ENCODE data around the gene NFS1. TPM values are rescaled to one million over a fixed set of nuclear protein-coding genes. Genes with fewer than 3 reads are reported as not detected.

NFS1 gene
- total RNA-seq, 4 donors from 2014 or later: 9.1 to 35.4 (median 20.4) TPM

DNA sequence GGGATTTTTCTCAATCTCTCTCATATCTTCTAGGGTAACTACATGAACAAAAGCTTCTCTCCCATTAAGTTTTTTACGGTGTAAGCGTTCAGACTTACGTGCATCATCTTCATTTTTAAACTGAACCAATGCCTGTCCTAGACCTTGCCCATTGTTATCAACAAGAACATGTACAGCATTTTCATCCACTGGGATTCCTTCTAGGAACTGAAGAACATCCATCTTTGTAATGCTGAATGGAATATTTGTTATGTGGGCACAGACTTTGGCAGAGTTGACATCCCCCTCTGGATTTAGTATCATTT is 45.8 kb downstream of the NFS1 start:
- peaks cover 0 to 9% of the 10 kb centered on the region in 2 donors for H3K4me1 ChIP-seq
- TF ChIP-seq, protein P1, sequence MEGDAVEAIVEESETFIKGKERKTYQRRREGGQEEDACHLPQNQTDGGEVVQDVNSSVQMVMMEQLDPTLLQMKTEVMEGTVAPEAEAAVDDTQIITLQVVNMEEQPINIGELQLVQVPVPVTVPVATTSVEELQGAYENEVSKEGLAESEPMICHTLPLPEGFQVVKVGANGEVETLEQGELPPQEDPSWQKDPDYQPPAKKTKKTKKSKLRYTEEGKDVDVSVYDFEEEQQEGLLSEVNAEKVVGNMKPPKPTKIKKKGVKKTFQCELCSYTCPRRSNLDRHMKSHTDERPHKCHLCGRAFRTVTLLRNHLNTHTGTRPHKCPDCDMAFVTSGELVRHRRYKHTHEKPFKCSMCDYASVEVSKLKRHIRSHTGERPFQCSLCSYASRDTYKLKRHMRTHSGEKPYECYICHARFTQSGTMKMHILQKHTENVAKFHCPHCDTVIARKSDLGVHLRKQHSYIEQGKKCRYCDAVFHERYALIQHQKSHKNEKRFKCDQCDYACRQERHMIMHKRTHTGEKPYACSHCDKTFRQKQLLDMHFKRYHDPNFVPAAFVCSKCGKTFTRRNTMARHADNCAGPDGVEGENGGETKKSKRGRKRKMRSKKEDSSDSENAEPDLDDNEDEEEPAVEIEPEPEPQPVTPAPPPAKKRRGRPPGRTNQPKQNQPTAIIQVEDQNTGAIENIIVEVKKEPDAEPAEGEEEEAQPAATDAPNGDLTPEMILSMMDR (IDR thresholded peaks at IDR 0.05): no peak
- TF ChIP-seq POLR2A (IDR thresholded peaks at IDR 0.05): no peak

DNA sequence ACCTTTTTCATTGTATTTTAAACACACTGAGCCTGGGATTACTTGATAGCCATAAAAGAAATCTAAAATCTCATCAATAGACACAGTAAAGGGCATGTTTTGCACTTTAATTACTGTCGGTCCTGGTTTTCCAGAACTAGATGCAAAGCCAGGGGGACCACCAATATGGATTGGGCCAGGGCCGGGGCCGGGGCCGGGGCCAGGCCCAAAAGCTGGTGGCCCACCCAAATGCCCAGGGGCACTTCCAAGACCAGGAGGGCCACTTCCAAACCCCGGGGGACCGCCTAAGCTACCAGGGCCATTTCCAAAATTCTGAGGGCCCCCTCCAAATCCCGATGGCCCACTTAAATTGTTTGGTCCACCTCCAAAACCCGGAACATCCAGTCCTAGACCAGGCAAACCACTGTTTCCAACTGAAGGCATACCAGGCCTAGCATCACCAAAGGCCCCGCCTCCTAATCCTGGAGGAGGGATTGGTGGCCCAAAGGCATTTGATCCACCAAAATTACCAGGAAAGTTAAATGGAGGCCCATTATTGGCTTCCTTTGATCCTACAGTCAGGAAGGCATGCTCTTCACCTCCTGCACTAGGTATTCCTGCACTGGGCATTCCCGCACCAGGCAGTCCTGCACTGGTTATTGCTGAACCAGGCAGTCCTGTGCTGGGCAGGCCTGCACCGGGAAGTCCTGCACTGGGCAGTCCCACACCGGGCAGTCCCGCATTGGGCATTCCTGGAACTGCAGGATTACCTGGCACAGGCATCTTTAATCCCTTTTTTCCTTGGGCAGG is 46.3 kb downstream of the NFS1 start:
- intact Hi-C loops (cut with DNase I; ENCODE audit: low total_unique reads): no loop called here
- no peak overlapping the region for H3K4me3 ChIP-seq
- H3K27me3 ChIP-seq: no peaks in the 10 kb centered on the region
- H3K4me1 ChIP-seq: peaks cover 0 to 9% of the 10 kb centered on the region in 2 donors
- H3K9me3 ChIP-seq: no peaks in the 10 kb centered on the region
- no peaks in the 10 kb centered on the region for H3K36me3 ChIP-seq
- no peak overlapping the region for H3K27ac ChIP-seq
- no peak for DNase-seq
- TF ChIP-seq POLR2A (IDR thresholded peaks at IDR 0.05): no peak

More for the DNA sequence above, 45.8 kb downstream of the NFS1 start:
- no peaks in the 10 kb centered on the region for H3K27me3 ChIP-seq
- DNase-seq: no peak
- intact Hi-C loops (cut with DNase I; ENCODE audit: low total_unique reads): no loop called here
- H3K9me3 ChIP-seq: no peaks in the 10 kb centered on the region
- H3K27ac ChIP-seq: no peak overlapping the region
- H3K4me3 ChIP-seq: no peak overlapping the region
- H3K36me3 ChIP-seq: no peaks in the 10 kb centered on the region

DNA sequence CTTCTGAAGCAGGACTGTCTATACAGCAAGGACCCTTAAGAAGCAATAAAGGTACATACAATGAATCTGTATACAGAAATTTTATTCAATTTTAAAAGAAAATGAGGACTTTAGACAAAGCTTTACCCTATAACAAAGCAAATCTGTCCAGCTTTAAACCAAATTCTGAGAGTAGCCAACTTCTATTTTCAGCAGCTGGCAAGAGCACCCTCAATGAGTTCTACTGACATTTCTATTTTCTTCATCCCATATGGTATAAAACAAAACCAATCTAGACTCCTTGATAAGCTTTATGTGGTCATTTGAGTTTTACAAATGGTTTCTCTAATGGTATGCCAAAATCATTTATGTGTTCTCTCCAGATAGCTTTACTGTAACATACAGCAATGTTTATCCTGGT is 47.2 kb downstream of the NFS1 start:
- no peak for DNase-seq
- no peak for TF ChIP-seq POLR2A (IDR thresholded peaks at IDR 0.05)
- TF ChIP-seq, protein P1 (IDR thresholded peaks at IDR 0.05): no peak
- intact Hi-C loops (cut with DNase I; ENCODE audit: low total_unique reads): no loop called here
- H3K4me1 ChIP-seq: peaks cover 0 to 9% of the 10 kb centered on the region in 2 donors
- no peaks in the 10 kb centered on the region for H3K27me3 ChIP-seq
- H3K9me3 ChIP-seq: no peaks in the 10 kb centered on the region
- no peak overlapping the region for H3K4me3 ChIP-seq
- H3K27ac ChIP-seq: no peak overlapping the region
- H3K36me3 ChIP-seq: no peaks in the 10 kb centered on the region

DNA sequence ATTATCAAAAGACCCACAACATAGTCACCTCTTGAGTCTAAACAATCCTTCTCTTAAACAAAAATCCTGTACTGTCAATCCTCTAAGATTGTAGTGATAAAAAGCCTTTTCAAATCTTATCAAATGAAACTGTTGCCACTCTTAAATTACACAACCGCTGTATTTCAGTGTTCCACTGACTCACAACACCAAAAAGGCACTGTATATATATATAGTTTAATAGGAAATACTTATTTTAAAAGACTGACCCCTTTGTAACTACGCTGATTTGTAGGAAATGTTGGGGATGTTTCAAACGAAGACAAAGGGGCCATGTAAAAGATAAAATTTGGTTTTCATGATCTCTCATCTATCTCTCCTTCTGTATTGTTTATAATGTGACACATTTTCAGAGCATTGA is 48.5 kb downstream of the NFS1 start:
- no peaks in the 10 kb centered on the region for H3K36me3 ChIP-seq
- H3K9me3 ChIP-seq: no peaks in the 10 kb centered on the region
- no peak overlapping the region for H3K27ac ChIP-seq
- H3K27me3 ChIP-seq: no peaks in the 10 kb centered on the region
- intact Hi-C loops (cut with DNase I; ENCODE audit: low total_unique reads): no loop called here
- DNase-seq: no peak
- peaks cover 0 to 9% of the 10 kb centered on the region in 2 donors for H3K4me1 ChIP-seq
- TF ChIP-seq POLR2A (IDR thresholded peaks at IDR 0.05): no peak
- H3K4me3 ChIP-seq: no peak overlapping the region

DNA sequence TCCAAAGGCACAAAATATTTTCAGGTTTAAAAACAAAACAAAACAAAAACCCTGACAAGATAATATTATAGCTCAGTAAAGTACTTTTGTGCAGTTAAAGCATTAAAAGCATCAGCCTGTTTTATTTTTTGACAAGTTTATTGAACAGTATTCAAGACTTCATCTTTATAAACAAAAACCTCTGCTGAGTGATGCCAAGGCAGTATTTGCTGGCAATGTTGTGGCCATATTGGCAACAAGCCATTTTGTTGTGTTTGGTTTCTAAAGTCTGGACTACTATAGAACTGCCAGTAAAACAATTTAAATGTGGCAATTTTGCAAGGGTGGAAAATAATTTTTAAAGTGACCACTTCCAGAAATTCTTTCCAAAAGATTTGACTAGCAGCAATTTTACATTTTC is 50.3 kb downstream of the NFS1 start:
- no peak for DNase-seq
- H3K27me3 ChIP-seq: no peaks in the 10 kb centered on the region
- H3K36me3 ChIP-seq: no peaks in the 10 kb centered on the region
- intact Hi-C loops (cut with DNase I; ENCODE audit: low total_unique reads): no loop called here
- no peaks in the 10 kb centered on the region for H3K9me3 ChIP-seq
- H3K4me3 ChIP-seq: no peak overlapping the region
- peaks cover 0 to 9% of the 10 kb centered on the region in 2 donors for H3K4me1 ChIP-seq
- no peak for TF ChIP-seq POLR2A (IDR thresholded peaks at IDR 0.05)
- TF ChIP-seq, protein P1 (IDR thresholded peaks at IDR 0.05): no peak
- no peak overlapping the region for H3K27ac ChIP-seq

DNA sequence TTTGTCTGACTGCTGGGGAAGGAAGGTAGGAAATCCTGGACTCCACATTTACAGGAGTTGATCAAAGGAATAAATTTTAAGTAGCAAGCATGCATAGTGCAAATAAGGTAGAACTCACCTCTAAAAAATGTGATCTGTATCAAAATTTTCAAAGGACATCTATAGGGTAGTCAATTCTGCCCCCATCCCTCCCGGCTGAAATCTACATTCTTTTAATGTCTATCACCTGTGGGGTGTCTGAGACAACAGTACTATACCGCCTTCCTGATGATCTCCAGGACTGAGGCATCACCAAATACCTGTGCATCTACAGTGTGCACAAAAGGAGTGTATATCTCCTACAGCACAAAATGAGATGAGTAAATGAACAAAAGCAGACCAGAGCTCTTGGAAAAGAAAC is 54.3 kb downstream of the NFS1 start:
- DNase-seq: no peak
- Histone ChIP-seq H3K9me3 (no peaks in the 10 kb centered on the region), H3K36me3 (no peaks in the 10 kb centered on the region), H3K4me1 (no peaks in the 10 kb centered on the region), H3K4me3 (no peak overlapping the region), H3K27me3 (no peaks in the 10 kb centered on the region), H3K27ac (no peak overlapping the region)
- intact Hi-C loops (cut with DNase I; ENCODE audit: low total_unique reads): no loop called here
- TF ChIP-seq, protein P1 (IDR thresholded peaks at IDR 0.05): no peak
- TF ChIP-seq POLR2A (IDR thresholded peaks at IDR 0.05): no peak

Measured in uterus (tissue), 4 donors.